ENCODE data around the gene ESPN.

The ESPN gene

GRCh38 chr1:6419804-6420453, 4.6 kb upstream of the ESPN start, which contains the start of gene HES2 (continued):
- TF ChIP-seq TSHZ1 (tag by site-specific recombination; IDR thresholded peaks at IDR 0.05; ENCODE audit: borderline replicate concordance) (no peak), ZNF514 (tag by site-specific recombination; IDR thresholded peaks at IDR 0.05) (no peak), KLF8 (tag by site-specific recombination; IDR thresholded peaks at IDR 0.05) (no peak), SP3 (tag by site-specific recombination; IDR thresholded peaks at IDR 0.05) (peak; percentile 38; the same call in 1 of the 2 replicates), ZNF513 (tag by site-specific recombination; IDR thresholded peaks at IDR 0.05) (no peak), ZNF214 (tag by site-specific recombination; IDR thresholded peaks at IDR 0.05; ENCODE audit: borderline replicate concordance) (no peak), HIC1 (tag by site-specific recombination; IDR thresholded peaks at IDR 0.05) (no peak), SP2 (tag by site-specific recombination; IDR thresholded peaks at IDR 0.05) (peak; percentile 49), KLF16 (tag by site-specific recombination; IDR thresholded peaks at IDR 0.05) (no peak), ZBTB8A (tag by site-specific recombination; IDR thresholded peaks at IDR 0.05) (no peak), SCRT2 (tag by site-specific recombination; IDR thresholded peaks at IDR 0.05) (no peak), ZNF184 (tag by site-specific recombination; IDR thresholded peaks at IDR 0.05) (no peak), GLI2 (tag by site-specific recombination; IDR thresholded peaks at IDR 0.05; ENCODE audit: borderline replicate concordance, low read depth) (no peak), ZNF292 (tag by site-specific recombination; IDR thresholded peaks at IDR 0.05; ENCODE audit: borderline replicate concordance, low read depth) (no peak), PATZ1 (tag by site-specific recombination; IDR thresholded peaks at IDR 0.05) (peak; percentile 62; the same call in 1 of the 2 replicates), ZNF19 (tag by site-specific recombination; IDR thresholded peaks at IDR 0.05; ENCODE audit: low read depth) (no peak), ZBTB26 (tag by site-specific recombination; optimal IDR thresholded peaks at IDR 0.05) (peak; percentile 65), ZNF600 (tag by site-specific recombination; IDR thresholded peaks at IDR 0.05) (no peak), ZNF791 (tag by site-specific recombination; IDR thresholded peaks at IDR 0.05) (no peak), ZBTB48 (tag by site-specific recombination; IDR thresholded peaks at IDR 0.05) (no peak), REPIN1 (tag by site-specific recombination; IDR thresholded peaks at IDR 0.05; ENCODE audit: low read depth) (no peak), ZNF629 (tag by site-specific recombination; IDR thresholded peaks at IDR 0.05) (no peak), ZNF324 (tag by site-specific recombination; IDR thresholded peaks at IDR 0.05) (no peak), ZFHX2 (tag by site-specific recombination; conservative IDR thresholded peaks at IDR 0.05) (peak; percentile 43)
